UCSD-AML1 (cell line): ENCODE results near the gene ASPSCR1.

Source experiments
- DNase-seq: peaks from one replicate; lab custom pipeline; 2025; ENCODE audit not compliant: unreplicated experiment; lab: John Stamatoyannopoulos, UW

The ASPSCR1 gene

DNA sequence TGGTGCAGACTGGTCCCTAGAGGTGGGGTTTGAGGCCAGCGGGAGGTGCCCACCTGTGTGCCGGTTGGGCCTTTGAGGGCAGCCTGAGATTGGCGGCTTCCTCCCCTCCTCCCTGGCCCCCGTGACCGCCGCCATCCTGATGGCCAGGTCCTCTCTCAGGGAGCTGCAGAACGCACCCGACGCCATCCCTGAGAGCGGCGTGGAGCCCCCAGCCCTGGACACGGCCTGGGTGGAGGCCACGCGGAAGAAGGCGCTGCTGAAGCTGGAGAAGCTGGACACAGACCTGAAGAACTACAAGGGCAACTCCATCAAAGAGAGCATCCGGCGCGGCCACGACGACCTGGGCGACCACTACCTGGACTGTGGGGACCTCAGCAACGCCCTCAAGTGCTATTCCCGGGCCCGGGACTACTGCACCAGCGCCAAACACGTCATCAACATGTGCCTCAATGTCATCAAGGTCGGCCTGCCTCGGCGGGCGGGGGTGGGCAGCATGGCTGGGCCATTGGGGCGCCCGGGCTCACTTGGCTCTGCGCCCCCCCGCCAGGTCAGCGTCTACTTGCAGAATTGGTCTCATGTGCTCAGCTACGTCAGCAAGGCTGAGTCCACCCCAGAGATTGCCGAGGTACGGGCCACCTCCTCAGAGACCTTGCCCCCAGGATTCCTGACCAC is 77.1 kb downstream of the ASPSCR1 start:
- DNase-seq: no peak

GRCh38 chr17:82055023-82055964 is 77.9 kb downstream of the ASPSCR1 start:
- no peak for DNase-seq

- no peak for DNase-seq
Observed at GRCh38 chr17:82055965-82056728, 78.7 kb downstream of the ASPSCR1 start.

DNA sequence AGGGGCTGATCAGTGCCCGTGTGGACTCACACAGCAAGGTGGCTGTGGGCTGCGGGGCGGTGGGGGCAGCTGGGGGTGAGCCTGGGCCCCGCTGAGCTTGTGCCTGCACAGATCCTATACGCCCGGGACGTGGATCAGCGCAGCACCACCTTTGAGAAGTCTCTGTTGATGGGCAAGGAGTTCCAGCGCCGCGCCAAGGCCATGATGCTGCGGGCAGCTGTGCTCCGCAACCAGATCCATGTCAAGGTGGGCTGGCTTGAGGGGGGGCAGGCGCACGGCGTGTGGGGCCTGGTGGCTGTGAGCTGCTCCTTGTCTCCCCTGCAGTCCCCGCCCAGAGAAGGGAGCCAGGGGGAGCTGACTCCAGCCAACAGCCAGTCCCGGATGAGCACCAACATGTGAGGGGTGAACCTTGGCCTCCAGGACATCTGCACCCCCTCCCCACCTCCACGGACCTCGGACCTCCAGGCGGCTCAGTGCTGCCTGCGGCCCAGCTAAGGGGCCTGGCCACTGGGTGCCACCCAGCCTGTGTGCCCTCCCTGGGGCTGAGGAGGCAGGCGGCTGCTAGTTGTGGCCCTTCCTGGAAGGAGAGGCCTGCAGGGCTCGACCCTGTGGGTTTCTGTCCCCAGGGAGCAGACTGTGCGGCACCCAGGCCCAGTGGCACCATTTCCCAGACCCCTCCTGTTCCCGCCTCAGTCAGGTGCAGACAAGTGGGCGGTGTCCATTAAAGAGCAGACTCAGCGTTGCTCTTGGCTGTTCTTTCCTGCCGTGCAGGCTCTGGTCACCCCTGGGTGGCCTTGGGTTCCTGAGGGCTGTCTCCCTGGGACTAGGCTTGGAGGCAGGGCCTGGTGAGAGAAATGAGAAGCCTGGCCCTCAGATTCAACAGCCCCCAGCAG is 79.5 kb downstream of the ASPSCR1 start:
- no peak for DNase-seq

- DNase-seq: no peak
Observed at GRCh38 chr17:82058230-82058854, 80.9 kb downstream of the ASPSCR1 start.

- no peak for DNase-seq
Observed at GRCh38 chr17:82058855-82059249, 81.4 kb downstream of the ASPSCR1 start.

- no peak for DNase-seq
Observed at GRCh38 chr17:82059272-82060000, 82.0 kb downstream of the ASPSCR1 start.

GRCh38 chr17:82060001-82060380 is 82.6 kb downstream of the ASPSCR1 start:
- no peak for DNase-seq

- no peak for DNase-seq
Observed at GRCh38 chr17:82060614-82061013, 83.2 kb downstream of the ASPSCR1 start.

- no peak for DNase-seq
Observed at GRCh38 chr17:82061047-82061925, 83.9 kb downstream of the ASPSCR1 start.

GRCh38 chr17:82062076-82062983 is 84.9 kb downstream of the ASPSCR1 start:
- no peak for DNase-seq

- no peak for DNase-seq
Observed at GRCh38 chr17:82062984-82063368, 85.5 kb downstream of the ASPSCR1 start.

DNA sequence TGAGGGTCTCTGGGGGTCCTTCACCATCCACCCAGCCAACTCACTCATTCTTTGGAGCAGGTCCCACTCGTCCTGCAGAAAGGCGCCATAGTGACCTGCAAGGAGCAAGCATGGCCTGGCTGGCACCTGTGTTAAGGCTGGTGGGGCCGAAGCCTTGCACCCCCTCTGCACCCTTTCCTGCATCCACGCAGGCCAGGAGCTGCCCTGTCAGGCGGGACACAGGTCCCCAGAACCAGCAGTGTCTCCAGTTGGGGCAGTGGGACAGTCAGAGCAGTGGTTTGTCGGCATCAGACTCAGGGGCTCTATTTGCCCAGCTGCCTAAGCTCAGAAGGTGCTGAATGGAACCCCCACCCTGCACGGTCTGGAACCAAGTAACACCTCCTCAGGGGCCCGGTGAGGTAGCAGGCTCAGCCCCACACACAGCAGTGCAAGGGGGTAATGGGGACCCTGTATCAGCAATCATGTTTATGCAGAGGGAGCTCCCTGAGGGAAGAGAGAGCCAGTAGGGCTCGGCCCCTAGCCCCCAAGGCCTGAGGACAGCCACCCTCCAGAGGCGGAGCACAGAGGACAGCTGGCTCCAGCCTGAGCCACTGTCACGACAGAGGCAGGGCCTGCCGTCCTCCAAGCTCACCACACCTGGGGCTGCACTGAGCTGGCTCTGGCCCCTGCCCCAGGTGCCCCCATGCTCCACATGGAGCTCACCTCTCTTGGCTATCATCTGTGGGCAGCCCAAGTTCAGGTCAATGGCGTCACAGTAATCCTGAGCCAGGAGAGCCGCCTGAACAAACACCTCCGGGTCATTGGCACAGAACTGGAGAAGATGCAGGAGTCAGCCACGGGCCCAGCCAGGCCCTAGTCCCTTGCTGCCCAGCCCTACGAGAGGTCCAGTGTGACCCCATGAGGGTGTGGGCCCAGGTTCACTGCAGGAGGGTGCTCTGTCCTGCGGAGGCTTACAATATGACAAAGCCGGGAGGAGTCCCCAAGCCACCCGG is 86.3 kb downstream of the ASPSCR1 start:
- no peak for DNase-seq

DNA sequence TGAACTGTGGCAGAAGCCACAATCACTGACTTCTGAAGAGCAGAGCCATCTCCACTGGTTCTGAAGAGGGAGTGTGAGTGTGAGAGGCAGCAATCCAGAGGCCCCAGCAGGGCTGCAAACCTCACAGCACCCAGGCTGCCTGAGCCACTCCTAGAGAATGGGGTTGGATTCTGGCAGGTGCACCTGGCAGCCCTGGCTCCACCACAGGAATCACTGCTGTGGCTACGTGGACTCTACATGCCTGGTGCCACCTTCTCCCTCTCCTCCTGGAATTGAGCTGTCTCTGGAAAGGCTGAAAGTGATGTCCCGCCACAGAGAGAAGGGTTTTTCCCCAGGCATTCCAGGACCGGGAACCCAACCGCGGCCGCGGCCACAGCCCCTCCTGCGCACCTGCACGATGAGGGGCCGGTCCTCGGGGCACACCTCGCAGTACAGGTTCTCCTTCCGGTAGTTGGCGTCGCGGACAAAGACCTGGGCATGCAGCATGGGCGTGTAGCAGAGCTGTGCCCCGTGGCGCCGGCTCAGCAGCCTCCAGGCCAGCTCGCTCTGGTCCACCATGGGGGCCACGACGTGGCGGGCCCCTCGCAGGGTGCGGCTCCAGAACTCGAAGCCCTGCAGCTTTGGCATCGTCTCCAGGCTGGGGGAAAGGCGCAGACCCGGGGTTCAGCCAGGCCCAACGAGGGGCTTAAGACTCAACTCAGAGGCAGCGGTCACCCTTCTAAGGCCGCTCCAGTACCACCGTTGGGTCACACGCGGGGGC is 87.2 kb downstream of the ASPSCR1 start:
- no peak for DNase-seq

DNA sequence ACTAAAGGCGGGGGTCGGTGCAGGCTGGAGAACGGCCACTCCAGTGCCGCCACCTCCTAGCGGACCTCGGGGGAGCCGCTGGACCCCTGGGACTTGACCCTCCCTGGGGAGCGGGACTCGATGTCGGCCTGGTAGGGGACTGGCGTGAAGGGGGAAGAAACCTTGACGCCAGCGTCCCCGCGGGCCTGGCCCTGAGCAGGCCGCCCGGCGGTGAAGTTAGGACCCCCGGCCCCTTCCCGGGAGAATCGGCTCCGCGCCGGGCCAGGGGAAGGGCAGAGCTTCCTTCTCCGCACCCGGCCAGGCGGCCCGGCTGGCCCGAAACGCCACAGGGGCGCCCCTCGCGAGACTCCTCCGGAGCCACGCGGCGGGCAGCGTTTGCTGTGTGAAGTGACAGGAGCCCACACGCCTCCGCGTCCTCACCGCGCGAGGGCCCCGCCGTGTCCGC is 87.8 kb downstream of the ASPSCR1 start:
- DNase-seq: peak; percentile 35
